Pulmonary artery endothelial cell (primary cell): Measurements from ENCODE around the gene SOX4. TPM values are rescaled to one million over a fixed set of nuclear protein-coding genes. Genes with fewer than 3 reads are reported as not detected.

Experiments used
- DNase-seq: peaks from one replicate; pipeline ENCODE4 v3.0.0-alpha.2; 2011; ENCODE audit warnings: low read depth, low spot score
- total RNA-seq: library from RNA; depleted of rRNA; stranded (reverse); fragments of >200 nt; gene quantifications from 2 replicates; pipeline ENCODE4 v1.2.3, GENCODE V29; 2014

The SOX4 gene
- total RNA-seq, 1 donor from 2014 or later = 61.7 TPM

DNA sequence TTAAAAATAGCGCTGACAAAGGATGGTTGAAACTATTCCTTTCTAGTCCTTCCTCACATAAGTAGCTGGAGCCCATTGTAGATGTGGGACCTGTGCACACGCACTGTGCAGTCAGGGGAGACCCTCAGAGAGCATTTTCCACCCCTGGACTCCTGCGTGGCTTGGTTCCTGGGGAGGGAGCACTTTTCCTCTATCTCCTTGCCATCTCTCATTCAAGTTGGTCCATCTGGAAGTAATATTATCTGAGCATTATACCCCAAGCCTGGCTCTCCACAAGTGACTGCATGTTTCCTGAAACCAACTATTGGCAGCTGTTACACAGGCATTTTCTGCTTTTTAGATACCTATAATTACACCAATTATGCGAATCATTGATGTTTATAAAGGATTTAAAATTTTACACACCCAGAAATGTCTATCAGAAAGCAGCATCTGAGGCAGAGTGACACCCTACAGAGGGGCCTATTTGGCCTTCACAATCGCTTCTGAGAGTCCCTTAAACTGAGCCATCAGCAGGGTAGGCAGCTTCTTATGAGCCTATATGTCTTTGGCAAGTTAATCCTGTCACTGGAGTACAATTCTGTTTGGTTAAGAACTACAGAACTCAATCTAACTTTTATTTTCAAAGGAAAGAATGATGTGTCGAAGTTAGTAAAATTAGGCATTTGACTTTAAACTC, 18.7 kb downstream of the SOX4 start:
- DNase-seq = no peak

DNA sequence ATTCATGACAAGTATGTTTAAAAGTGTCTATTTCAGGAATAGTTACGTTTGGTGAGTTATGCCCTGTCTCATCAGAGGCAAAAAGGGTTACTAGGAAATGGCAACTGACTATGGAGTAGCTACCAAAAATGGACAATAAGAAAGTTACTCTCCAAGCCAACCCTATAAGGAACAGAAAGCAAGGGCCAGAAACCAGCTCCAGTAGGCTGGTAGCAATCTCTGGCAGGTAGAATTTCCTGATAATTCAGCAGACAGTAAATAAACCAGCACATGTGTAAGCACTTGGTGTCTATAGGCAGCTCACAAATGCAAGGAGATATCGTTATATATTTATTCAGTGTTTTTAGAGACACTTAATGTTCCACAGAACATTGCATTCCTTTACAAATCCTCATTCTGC, 20.3 kb downstream of the SOX4 start:
- DNase-seq = no peak

DNA sequence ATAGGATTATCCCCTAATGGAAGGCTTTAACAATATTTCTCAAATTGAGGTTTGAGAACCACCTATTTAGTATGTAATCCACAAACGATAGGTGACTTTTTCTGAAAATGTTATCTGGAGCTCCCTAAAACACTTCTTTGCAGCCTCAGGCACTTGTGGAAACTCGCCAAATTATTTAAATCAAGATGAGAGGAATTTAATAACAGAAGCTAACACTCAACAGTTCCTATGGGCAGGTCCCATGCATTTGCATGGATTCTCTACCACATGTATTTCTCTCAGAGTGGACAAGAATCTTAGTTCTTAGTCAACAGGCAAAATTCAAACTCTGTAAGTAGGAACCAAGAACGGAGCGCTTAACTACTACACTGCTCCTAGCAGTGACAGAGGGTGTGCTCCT, 20.7 kb downstream of the SOX4 start:
- DNase-seq = no peak

DNA sequence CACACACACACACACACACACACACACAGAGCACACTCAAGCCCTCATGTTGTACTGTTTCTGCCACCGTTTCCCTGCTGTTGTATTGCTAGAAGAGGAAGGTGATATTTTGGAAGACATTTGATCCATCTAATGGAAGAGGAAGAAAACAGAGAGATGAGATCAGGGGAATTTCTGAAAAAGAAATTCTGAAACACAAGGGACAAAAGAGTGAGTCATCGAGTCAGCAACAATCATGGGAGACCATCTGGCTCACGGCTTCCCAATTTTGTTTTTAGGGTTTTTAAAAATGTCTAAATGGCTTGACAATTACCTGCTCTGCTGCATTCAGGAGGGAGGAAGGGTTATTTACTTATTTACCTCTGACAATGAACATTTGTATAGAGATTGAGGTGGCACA, 22.0 kb downstream of the SOX4 start:
- DNase-seq = peak; percentile 55

DNA sequence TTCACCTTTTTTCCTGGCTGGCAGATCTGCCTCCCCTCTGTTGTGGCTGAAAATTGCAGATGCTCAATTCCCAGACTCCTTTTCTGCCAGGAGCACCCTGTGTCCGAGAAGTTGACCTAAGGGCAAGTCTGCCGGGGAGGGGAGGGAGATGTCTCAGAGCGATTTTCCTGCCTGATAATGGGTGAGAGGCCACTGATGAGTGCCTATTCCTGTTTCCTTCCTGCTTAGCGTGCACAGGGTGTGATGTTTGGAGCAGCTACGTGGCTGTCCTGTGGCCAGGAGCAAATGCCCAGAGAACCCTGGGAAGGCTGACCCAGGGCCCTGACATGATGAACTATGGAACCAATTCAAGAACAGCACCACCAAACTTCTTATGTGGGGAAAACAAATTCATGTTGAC, 22.5 kb downstream of the SOX4 start:
- peak; percentile 47 for DNase-seq

DNA sequence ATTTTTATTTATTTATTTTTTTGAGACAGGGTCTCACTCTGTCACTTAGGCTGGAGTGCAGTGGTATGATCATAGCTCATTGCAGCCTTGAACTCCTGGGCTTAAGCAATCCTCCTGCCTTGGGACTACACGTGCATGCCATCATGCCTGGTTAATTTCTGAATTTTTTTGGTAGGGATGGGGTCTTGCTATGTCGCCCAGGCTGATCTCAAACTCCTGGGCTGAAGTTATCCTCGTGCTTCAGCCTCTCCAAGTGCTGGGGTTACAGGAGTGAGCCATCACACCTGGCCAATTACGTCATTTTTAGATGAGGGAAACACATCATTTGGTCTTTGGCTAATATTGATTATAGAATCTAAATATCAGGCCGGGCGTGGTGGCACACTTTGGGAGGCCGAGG, 32.1 kb downstream of the SOX4 start:
- DNase-seq = no peak

GRCh38 chr6:21626756-21627155, 33.2 kb downstream of the SOX4 start:
- DNase-seq = no peak

- DNase-seq = no peak
Observed at GRCh38 chr6:21628160-21628559, 34.6 kb downstream of the SOX4 start.

- DNase-seq = no peak
Observed at GRCh38 chr6:21633511-21634109, 40.1 kb downstream of the SOX4 start.

- peak; percentile 95 for DNase-seq
Observed at GRCh38 chr6:21634582-21634981, 41.0 kb downstream of the SOX4 start.

DNA sequence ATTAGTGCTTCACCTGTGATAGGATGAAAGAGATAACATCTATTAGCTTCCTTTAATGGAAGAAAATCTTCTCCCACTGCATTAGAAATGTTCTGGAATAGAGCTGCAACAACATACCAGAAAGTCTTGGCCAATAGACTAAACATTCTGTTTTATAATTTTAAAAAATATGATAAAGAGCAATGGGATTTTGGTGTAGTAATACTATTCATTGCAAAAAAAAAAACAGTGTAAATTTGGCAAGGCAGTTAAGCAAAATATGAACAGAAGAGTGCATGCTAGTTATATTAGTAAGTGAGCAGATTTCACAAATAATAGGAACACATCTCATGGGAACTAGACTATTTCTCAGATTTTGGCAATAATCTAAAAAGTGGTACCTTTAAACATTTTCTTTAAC, 43.3 kb downstream of the SOX4 start:
- no peak for DNase-seq

DNA sequence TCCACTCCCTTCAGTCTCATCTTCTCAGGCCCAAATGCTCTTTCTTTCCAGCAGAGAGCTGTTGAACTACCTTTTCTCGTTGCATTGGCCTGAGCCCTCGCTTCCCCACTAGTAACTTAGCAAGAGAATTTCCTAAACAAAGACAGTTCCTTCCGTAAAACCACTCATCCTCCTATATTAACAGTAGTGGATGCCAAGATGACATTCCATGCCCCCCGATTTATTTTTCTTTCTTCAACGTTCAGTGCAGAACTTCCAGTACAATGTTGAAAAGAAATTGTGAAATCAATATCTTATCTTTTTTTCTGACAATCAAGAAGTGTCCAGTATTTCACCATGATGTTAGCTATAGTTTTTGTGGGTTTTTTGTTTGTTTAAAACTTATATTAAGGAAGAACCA, 45.8 kb downstream of the SOX4 start:
- no peak for DNase-seq
